HG03103 (cell line): Measurements from ENCODE around the gene DEFB121.
"Not testable (repeated sequence)": the region's sequence is repeated elsewhere in the genome, so short reads cannot be mapped to it uniquely, and the experiment has no call there.

ENCODE experiments used
- ATAC-seq: cut with Tn5 transposase; IDR thresholded peaks from one replicate; pipeline ENCODE4 v1.9.1; 2021; ENCODE audit warnings: low read depth; ENCODE audit not compliant: unreplicated experiment

Gene DEFB121, protein sequence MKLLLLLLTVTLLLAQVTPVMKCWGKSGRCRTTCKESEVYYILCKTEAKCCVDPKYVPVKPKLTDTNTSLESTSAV

DNA sequence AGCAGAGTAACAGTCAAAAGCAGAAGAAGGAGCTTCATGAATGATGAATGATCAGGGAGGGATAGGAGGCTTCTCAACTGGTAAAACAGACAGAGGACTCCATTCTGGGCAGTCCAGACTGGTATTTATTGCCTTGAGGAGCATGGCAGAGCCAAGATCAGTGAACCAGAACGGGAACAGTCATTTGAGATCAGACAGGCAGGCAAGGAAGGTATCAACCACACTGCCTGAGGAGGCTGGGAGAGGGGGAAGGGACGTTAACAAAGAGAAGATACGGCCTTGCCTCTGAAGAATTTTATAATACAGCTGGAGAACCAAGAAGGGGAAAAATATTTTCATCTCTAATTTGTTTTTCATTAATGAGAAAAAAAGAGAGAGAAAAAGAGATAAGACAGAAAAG, at the start of gene DEFB121:
Gene DEFB121, minus strand, starts transcription at position 101 of the 400 bp plus-strand sequence. Its CDS starts 63 bp downstream, at position 38.
- no peak for ATAC-seq

DNA sequence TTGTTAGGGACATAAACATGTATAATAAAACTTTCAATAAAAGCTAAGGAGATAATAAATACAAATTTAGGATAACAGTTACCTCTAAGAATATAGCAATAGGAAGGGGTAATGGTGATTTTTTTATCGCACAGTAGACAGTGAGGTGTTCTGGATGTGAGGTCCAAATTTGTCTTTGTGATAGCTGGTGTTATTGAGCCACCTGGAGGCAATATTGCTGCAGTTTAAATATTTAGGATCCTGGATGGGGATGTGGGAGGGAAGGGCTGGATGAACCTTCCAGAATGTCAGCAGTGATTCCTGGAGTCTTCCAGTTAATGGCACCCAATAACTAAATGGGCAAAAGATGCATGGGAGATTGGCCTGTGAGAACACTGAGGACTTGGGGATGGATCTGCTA, 48.3 kb upstream of the DEFB121 start:
- ATAC-seq = no peak

DNA sequence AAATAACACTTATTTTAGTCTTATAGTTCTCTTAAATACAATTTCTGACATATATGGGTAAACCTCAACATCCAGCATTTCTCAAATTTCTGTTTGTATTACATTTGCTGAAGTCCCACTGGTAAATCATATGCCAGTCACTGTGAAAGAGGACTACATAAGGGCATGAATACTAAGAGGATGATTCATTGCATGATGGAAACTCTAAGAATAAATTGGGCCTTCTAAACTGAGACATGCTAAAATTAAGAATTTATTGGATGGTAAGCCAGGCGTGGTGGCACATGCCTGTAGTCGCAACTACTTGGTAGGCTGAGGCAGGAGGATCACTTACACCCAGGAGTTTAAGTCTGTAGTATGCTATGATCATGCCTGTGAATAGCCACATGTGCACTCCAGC, 46.6 kb upstream of the DEFB121 start:
- no peak for ATAC-seq

- ATAC-seq = no peak
These were observed 43.7 kb upstream of the DEFB121 start for GRCh38 chr20:31449511-31450414.

DNA sequence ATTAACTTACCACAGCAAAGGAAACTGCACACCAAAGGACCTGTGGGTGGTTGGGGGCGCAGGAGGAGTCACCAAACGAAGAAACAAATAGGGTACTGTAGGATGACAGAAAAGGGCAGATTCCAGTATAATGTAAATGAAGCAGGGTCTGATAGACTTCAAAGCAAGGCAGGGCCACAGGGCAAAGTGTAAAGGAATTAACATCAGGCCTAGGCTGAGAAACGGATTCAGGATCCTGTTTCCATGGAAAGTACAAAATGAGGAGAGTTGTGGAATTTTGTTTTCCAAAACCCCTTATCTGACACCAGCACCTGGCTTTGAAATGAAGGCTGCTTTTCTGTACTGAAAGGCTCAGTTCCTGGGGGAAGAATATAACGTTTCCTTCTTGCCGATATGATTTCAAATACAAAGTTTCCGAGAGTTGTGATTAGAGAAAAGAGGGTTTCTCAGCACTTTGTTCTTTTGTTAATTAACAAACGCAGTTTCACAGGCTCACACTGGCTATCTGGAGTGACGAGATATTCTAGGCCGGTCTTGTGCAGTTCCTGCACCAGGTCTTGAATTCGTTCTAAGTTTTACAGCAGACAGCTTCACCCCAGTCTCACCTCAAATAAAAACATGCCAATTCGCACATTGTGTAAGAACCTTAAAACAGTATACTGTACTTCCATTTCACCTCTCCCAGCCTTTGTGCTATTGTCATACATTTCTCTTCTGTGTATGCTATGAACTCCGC, 40.2 kb upstream of the DEFB121 start:
- no peak for ATAC-seq

- ATAC-seq = no peak
These were observed 34.1 kb upstream of the DEFB121 start, which contains the start of gene DEFB123 for GRCh38 chr20:31440012-31440659. DEFB123 (plus strand) TSS chr20:31440632; CDS start chr20:31440699, 67 bp downstream.

- no peak for ATAC-seq
These were observed 24.6 kb upstream of the DEFB121 start for GRCh38 chr20:31430568-31431115.

GRCh38 chr20:31427576-31427975, 21.6 kb upstream of the DEFB121 start:
- not testable (repeated sequence) for ATAC-seq

DNA sequence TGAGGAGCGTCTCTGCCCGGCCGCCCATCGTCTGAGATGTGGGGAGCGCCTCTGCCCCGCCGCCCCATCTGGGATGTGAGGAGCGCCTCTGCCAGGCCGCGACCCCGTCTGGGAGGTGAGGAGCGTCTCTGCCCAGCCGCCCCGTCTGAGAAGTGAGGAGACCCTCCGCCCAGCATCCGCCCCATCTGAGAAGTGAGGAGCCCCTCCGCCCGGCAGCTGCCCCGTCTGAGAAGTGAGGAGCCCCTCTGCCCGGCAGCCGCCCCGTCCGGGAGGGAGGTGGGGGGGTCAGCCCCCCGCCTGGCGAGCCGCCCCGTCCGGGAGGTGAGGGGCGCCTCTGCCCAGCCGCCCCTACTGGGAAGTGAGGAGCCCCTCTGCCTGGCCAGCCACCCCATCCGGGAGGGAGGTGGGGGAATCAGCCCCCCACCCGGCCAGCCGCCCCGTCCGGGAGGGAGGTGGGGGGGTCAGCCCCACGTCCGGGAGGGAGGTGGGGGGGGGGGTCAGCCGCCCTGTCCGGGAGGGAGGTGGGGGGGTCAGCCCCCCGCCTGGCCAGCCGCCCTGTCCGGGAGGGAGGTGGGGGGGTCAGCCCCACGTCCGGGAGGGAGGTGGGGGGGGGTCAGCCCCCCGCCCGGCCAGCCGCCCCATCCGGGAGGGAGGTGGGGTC, 21.0 kb upstream of the DEFB121 start:
- not testable (repeated sequence) for ATAC-seq

DNA sequence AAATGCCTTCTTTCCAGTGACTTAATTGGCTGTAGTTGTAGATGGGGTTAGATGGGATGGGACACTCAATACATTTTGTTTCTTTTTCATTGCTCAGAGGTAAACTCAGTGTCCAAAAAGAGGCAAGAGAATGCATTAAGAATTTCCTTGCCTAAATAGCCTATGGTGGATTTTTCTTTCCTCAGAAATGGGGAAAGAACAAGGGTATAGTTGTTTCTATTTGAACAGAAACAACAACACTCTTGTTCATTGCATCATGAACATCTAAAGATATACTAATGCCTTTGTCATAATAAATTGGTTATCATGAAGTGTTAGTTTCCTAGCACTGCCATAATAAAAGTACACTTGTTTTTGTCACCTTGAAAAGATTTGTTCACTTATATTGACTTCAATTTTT, 19.8 kb upstream of the DEFB121 start:
- no peak for ATAC-seq

DNA sequence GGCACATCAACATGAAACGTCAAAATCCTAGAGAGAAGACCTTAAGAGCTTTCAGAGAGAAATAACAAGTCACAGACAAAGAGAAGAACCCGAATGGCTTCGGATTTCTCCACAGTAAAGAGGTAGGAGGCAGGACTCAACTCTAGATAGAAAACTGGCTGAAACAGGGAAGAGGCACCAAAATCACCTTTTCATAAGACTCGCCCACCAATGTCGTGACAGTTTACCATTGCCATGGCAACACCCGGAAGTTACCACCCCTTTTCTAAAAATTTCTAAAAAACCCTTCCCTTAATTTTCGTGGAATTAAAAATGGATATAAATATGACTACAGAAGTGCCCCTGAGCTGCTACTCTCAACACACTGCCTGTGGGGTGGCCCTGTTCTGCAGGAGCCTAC, 12.3 kb upstream of the DEFB121 start:
- no peak for ATAC-seq

DNA sequence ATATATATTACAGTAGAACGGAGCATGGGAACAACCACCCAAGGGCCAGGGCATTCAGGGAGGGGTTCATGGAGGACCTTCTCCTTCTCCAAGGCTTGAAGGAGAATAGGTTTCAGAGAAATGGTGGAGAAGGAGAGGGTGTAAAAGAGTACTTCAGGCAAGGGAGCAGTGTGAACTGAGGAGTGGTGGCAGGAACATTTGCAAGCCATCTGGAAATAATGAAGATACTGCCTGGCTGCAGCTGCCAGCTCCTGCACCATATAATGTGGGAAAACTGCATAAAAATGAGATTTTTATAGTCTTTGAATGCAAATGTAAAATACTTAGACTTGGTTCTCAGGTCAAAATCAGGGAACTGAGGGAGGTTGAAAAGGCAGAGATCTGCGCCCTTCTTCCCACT, 9.6 kb upstream of the DEFB121 start:
- ATAC-seq = no peak

- no peak for ATAC-seq
These were observed 8.4 kb upstream of the DEFB121 start for GRCh38 chr20:31414381-31414780.

GRCh38 chr20:31410011-31410410, 4.0 kb upstream of the DEFB121 start:
- ATAC-seq = no peak

DNA sequence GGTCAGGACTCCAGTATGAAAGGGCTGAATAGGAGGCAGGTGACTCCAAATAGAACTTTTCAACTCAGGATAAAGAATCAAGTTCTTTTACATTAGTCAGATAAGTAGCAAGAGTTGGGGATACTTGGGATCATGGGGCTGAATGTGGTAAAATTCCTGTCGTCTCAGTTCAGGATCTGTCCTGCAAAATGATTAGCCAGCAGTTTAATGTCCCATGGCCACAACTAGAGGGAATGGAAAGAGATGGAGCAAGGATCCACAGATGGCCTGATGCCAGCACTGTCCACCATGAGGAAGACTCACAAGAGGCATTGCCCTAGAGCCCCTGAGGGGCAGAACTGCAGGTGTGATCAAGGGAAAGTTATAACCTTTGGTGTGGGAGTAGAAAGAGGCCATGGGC, 2.1 kb downstream of the DEFB121 start:
- no peak for ATAC-seq

- no peak for ATAC-seq
These were observed 11.1 kb downstream of the DEFB121 start for GRCh38 chr20:31394900-31395299.

DNA sequence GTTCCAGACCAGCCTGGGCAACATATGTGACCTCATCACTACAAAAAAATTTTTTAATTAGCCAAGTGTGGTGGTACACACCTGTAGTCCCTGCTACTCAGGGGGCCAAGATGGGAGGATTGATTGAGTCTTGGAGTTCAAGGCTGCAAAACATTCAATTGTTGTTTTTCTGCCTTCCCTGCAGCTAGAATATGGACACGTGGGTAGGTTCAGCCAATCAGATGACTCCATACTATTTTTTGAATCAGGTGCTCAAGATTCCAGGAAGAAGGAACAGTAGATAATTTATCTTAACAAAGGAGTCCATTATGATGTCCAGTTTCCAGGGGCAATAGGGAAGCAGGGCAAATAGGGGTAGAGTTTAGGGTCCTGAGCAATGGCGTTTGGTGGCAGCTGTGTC, 13.2 kb downstream of the DEFB121 start:
- ATAC-seq = no peak

DNA sequence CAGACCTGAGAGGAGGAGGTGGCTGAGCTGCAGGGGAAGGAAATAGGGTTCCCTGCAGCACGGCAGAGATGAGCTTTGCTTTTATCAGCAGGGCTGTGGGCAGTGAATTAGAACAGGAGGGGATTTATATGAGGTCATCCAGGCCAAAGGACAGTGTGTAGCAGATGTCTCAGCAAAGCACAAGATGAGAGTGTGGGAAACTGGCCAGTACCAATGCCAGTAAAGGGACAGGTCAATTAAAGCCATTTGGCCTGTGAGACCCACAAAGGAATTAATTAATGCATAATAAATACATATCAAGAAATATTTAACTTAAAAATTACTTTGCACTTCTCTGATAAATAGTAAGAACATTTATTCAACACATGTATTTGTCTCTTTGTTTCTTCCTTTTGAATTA, 15.5 kb downstream of the DEFB121 start, which contains the start of gene DEFB119:
Gene DEFB119, minus strand, starts transcription at position 101 of the 400 bp plus-strand sequence. CDS start 107 bp downstream, outside the sequence.
- ATAC-seq = no peak

DNA sequence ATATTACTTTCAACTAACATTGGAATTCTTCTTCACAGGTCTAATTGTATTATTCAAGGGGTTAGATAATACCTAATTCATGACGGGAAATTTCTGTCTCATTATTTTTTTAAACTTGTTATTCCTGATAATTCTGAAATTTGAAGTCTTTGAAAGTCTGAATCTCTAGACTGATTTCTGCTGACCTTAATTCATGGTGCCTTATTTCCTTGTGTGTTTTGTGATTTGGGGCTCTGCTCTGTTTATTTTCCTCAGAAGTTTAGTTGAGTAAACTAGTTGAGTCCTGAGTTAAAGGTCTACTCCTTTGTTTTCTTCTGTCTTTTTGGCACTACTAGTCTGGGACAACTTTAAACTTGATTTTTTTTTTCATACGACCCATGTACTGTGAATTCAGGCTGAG, 31.7 kb downstream of the DEFB121 start:
- ATAC-seq = no peak

DNA sequence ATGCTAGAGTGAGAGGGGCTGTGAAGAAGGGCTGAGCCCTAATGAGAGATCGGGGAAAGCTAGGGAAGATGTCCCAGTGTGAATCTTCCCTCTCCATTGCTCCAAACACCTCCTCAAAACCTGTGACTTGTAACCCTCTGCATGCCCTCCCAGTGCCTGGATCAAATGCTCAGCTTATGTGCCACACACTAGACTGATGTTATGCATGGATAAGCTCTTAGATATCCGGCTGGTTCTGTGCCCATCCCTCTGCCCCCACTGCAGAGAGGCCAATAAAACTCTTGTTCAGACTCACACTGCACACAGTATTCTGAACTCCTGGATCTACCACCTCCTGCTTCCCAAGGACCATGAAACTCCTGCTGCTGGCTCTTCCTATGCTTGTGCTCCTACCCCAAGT, 37.7 kb downstream of the DEFB121 start, which contains the start of gene DEFB118:
Gene DEFB118, plus strand, starts transcription at position 301 of the 400 bp plus-strand sequence. Its CDS starts 50 bp downstream, at position 351.
- ATAC-seq = no peak
